ENCODE data around the gene STATH.

DNA sequence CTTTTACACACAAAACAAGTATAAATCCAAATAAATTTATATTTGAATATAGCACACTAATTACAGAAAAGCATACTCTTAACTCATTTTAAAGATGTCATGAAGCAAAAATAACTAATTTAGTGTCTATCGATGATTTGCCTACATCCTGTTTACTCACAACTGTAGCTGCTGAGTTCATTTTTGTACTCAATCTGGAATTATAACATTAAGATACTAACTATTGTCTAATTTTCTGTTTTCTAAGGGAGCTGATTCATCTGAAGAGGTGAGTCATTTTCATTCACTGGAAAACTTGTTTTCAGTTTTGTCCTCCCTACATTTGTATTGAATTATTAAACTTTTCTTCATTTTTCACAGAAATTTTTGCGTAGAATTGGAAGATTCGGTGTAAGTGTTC lies 3.7 kb downstream of the STATH start:
- no peak for TF ChIP-seq MAFK (IDR thresholded peaks at IDR 0.05; ENCODE audit: low read length)
- TF ChIP-seq CHD1 (IDR thresholded peaks at IDR 0.05; ENCODE audit: low read length), result no peak
- TF ChIP-seq CREM (IDR thresholded peaks at IDR 0.05; ENCODE audit: low read depth), result no peak
- no peak for TF ChIP-seq EZH2 (IDR thresholded peaks at IDR 0.05; ENCODE audit: borderline replicate concordance, low read depth, low read length)
- TF ChIP-seq, protein P1, sequence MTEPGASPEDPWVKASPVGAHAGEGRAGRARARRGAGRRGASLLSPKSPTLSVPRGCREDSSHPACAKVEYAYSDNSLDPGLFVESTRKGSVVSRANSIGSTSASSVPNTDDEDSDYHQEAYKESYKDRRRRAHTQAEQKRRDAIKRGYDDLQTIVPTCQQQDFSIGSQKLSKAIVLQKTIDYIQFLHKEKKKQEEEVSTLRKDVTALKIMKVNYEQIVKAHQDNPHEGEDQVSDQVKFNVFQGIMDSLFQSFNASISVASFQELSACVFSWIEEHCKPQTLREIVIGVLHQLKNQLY (CRISPR knock-in tag; conservative IDR thresholded peaks at IDR 0.05), result no peak
- TF ChIP-seq POLR2AphosphoS5 (IDR thresholded peaks at IDR 0.05; ENCODE audit: control insufficient read depth, insufficient read depth, low read depth, low read length), result no peak

Data from K562 (cell line).